ENCODE data around the gene ARHGAP44. TPM values are rescaled to one million over a fixed set of nuclear protein-coding genes. Genes with fewer than 3 reads are reported as not detected.

ARHGAP44 gene
- total and polyA plus RNA-seq, 2 of the 13 experiments (the other 11 are each of a cell fraction or from before 2014, with no cell fraction given), result 0.79 to 3.1 TPM

GRCh38 chr17:12992676-12993075 lies 203.4 kb downstream of the ARHGAP44 start (continued):
- TF ChIP-seq ZBTB7B (CRISPR knock-in tag; IDR thresholded peaks at IDR 0.05), result no peak

DNA sequence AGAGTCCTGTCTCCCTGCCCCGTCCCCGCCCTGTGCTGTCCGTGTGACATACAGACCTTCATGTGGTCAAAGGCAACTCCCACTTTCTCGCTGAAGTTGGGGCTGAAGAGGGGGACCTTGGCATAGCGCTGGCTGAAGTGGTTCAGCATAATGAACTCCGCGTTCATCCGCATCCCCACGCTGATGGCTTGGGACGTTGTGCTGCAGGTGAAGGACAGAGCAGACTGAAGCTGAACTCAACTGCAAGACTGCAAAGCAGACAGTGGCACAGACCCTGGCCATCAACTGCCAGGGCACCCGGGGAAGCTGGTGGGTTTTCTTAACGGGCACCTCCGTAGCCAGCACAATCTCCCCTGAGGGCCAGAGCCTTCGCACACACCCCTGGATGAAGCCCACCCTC lies 204.3 kb downstream of the ARHGAP44 start:
- POLR2A ChIA-PET, result no interaction called here
- peaks cover 21 to 69% of the 10 kb centered on the region in 2 experiments for H3K36me3 ChIP-seq (replicated peaks in 1 of 2; ENCODE audit: control insufficient read depth in 1 of 2, insufficient read depth in 2 of 2, low read length in 2 of 2)
- no peak overlapping the region for H3K4me2 ChIP-seq (ENCODE audit: low read depth, low read length)
- no peaks in the 10 kb centered on the region for H3K9me3 ChIP-seq (ENCODE audit: low read length)
- H4K20me1 ChIP-seq (ENCODE audit: insufficient read depth, low read length), result no peaks in the 10 kb centered on the region
- in situ Hi-C loops (cut with HindIII; ENCODE audit: extremely low pct_ligation_motif_present, low pct_unique_long_range_greater_than_20kb), result no loop called here
- H3K27ac ChIP-seq (ENCODE audit: extremely low read length, insufficient read depth, low read length), result no peak overlapping the region
- H3K4me3 ChIP-seq (replicated peaks in 1 of 3; ENCODE audit: insufficient read depth in 1 of 3, low read depth in 2 of 3, low read length in 3 of 3), result no peak overlapping the region
- no peaks in the 10 kb centered on the region for H3K27me3 ChIP-seq (ENCODE audit: control insufficient read depth in 1 of 2, insufficient read depth in 2 of 2, low read length in 2 of 2)
- TF ChIP-seq SP1 (IDR thresholded peaks at IDR 0.05) (no peak), SP1 (CRISPR knock-in tag; IDR thresholded peaks at IDR 0.05) (no peak), FOXC1 (CRISPR knock-in tag; IDR thresholded peaks at IDR 0.05; ENCODE audit: borderline replicate concordance) (no peak), SNAI1 (CRISPR knock-in tag; IDR thresholded peaks at IDR 0.05; ENCODE audit: borderline replicate concordance) (no peak), ZNF775 (CRISPR knock-in tag; IDR thresholded peaks at IDR 0.05; ENCODE audit: borderline replicate concordance) (no peak), ZNF430 (CRISPR knock-in tag; IDR thresholded peaks at IDR 0.05) (no peak), KAT8 (CRISPR knock-in tag; IDR thresholded peaks at IDR 0.05) (no peak), POGZ (CRISPR knock-in tag; IDR thresholded peaks at IDR 0.05) (no peak), MXD4 (CRISPR knock-in tag; IDR thresholded peaks at IDR 0.05) (no peak), ZNF879 (CRISPR knock-in tag; IDR thresholded peaks at IDR 0.05) (no peak), ASH2L (IDR thresholded peaks at IDR 0.05; ENCODE audit: insufficient read length, low read depth, low read length) (no peak), GFI1 (CRISPR knock-in tag; IDR thresholded peaks at IDR 0.05; ENCODE audit: borderline replicate concordance) (no peak)
- TF ChIP-seq, protein P1, sequence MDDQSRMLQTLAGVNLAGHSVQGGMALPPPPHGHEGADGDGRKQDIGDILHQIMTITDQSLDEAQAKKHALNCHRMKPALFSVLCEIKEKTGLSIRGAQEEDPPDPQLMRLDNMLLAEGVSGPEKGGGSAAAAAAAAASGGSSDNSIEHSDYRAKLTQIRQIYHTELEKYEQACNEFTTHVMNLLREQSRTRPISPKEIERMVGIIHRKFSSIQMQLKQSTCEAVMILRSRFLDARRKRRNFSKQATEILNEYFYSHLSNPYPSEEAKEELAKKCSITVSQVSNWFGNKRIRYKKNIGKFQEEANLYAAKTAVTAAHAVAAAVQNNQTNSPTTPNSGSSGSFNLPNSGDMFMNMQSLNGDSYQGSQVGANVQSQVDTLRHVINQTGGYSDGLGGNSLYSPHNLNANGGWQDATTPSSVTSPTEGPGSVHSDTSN (CRISPR knock-in tag; IDR thresholded peaks at IDR 0.05; ENCODE audit: borderline replicate concordance), result no peak
- H3K79me2 ChIP-seq (ENCODE audit: insufficient read depth, low read length), result no peaks in the 10 kb centered on the region
- BruUV-seq (replicated peaks), result no TSS peak
- CTCF ChIA-PET (ENCODE audit: low intra/inter-chr PET ratio, low total read pairs), result no interaction called here
- H2AFZ ChIP-seq (ENCODE audit: low read length), result no peak overlapping the region
- no peak overlapping the region for H3K9ac ChIP-seq (ENCODE audit: insufficient read depth, low read depth, low read length)
- FAIRE-seq (no peak), DNase-seq (ENCODE audit: low spot score) (no peak), ATAC-seq (no peak)
- H3K4me1 ChIP-seq (ENCODE audit: insufficient read depth, low read length), result peaks cover 9% of the 10 kb centered on the region
- 97% methylated on average over 9 of the region's 14 CpGs for WGBS (ENCODE audit: low lambda C conversion rate)
- intact Hi-C loops (cut with micrococcal nuclease; ENCODE audit: unreplicated experiment), result no loop called here

All from HepG2 (cell line).